HG03097 (cell line): ENCODE data around the gene RNF157.
"Not testable (repeated sequence)": the region's sequence is repeated elsewhere in the genome, so short reads cannot be mapped to it uniquely, and the experiment has no call there.

Experiments used
- ATAC-seq: cut with Tn5 transposase; IDR thresholded peaks from one replicate; pipeline ENCODE4 v1.9.1; 2021; ENCODE audit not compliant: unreplicated experiment, low FRiP score

Gene RNF157

DNA sequence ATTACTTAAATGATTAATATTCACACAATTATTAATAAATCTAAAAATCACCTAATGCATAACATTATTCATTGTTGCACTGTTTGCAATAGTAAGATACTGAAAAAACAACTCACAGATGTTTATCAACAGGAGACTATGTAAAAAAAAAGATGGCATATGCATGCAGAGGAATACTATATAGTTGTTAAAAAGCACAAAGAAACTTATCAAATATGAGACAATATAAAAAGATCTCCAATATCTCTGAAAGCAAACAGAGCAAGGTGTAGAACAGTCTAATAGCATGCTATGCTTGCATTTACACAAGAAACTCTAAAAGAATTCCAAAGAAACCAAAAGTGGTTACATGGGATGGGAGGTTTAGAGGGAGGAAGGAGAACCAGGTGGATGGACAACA lies 3.7 kb downstream of the RNF157 start:
- ATAC-seq, result no peak

GRCh38 chr17:76235883-76236282 lies 4.4 kb downstream of the RNF157 start:
- no peak for ATAC-seq

DNA sequence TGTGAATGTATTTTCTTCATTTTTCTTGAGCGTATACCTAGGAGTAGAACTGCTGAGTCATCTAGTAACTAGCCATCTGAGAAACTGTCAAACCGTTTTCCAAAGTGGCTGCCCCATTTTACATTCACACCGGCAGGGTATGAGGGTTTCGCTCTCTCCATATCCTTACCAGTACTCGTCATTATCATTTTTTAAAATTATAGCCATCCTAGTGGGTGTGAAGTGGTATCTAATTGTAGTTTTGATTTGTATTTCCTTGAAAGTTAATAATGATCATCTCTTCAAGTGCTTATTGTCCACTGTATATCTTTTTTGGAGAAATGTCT lies 6.0 kb downstream of the RNF157 start:
- ATAC-seq, result no peak

DNA sequence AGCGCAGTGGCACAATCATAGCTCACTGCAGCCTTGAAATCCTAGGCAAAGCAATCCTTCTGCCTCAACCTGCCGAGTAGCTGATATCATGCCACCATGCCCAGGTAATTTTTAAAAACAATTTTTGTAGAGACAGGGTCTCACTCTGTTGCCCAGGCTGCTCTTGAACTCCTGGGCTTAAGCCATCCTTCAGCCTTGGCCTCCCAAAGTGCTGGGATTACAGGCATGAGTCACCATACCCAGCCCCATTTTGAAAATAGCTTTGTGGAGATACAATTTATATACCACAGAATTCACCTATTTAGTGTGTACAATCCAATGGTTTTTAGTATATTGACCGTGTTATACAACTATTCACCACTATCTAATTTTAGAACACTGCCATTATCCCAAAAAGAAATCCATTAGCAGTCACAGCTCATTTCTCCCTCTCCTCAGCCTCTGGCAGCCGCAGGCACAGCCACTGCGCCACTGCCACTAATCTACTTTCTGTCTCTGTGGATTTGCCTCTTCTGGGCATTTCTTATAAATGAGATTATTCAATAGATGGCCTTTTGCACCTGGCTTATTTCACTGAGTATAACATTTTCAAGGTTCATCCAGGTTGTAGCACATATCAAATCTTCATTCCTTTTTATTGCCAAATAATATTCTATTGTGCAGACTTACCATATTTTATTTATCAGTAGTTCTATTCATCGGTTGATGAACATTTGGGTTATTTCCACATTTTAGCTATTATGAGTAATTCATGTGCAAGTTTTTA lies 6.5 kb downstream of the RNF157 start:
- ATAC-seq, result no peak

DNA sequence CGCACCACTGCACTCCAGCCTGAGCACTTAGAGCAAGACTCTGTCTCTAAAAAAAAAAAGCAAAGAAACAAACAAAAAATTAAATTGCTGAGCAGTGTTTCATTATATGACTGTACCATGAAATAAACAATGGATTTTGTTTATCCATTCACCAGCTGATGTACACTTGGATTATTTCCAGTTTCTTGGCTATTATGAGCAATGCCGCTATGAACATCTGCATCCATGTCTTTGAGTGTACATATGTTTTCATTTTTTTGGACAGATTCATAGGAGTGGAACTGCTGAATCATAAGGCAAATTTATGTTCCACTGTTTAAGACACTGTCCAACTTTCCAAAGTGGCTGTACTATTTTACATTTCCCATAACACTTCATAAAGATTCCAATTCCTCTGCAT lies 8.0 kb downstream of the RNF157 start:
- no peak for ATAC-seq

- ATAC-seq, result not testable (repeated sequence)
These were observed 13.5 kb downstream of the RNF157 start for GRCh38 chr17:76226749-76227148.

- not testable (repeated sequence) for ATAC-seq
These were observed 14.8 kb downstream of the RNF157 start for GRCh38 chr17:76225373-76226086.

GRCh38 chr17:76223802-76224201 lies 16.5 kb downstream of the RNF157 start:
- ATAC-seq, result no peak

DNA sequence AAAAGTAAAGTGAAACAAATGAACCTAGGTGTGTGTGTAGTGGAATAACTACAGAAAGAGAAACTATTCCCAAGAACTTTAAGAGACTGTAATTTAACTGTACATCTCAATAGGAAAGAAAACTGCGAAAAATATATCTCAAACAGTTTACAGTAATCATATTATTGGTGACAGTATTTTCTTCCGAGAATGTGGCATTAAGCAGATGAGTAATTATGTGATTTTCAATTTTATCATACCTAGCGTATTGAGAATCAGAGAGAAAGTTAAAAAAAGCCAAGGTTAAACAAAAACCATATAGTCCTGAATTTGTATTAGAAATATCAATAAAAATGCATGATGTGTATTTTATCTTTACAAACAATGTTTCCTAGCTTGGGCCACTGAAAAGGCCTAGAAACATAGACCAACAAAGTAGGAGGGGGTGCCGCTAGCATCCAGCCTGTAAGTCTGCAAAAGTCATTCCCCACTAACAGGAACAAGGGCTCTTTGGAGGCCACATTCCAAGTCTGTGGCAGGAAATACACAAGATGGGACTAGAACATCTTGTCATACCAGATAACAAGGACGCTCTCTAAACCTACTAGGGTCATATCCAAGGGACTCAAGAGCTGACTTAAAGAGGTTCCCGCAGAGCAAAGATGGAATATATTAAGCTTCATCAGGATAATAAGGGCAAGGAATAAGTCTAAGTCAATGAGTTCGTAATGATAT lies 20.5 kb downstream of the RNF157 start:
- no peak for ATAC-seq

GRCh38 chr17:76217081-76217480 lies 23.2 kb downstream of the RNF157 start:
- no peak for ATAC-seq

DNA sequence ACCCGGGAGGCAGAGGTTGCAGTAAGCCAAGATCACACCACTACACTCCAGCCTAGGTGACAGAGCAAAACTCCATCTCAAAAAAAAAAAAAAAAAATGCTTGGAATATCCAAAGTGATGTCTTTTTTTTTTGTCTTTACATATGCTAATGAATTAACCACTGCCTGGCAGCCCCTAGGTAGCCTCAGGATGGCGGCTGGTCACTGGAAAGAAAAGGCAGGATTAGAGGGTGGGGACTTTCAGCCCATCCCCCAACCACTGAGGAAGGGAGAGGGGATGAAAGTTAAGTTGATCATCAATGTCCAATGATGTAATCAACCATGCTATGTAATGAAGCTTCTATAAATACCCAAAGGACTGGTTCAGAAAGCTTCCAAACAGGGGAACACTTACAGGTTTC lies 26.8 kb downstream of the RNF157 start:
- ATAC-seq, result no peak

DNA sequence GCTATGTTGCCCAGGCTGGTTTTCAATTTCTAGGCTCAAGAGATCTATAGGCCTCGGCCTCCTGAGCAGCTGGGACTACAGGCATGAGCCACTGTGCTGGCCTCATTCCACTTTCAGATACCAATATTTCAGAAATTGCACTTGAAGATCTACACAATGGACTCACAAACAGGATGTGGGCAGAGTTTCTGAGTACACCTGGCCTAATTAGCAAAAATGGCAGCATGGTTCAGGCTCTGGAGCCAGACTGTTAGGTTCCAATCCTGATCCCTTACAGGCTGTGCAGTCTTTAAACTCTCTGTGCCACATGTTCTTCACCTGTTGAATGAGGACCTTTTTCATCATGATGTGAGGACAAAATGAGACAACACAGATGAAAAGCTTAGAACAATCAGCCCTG lies 32.2 kb downstream of the RNF157 start:
- no peak for ATAC-seq

GRCh38 chr17:76207275-76208059 lies 32.8 kb downstream of the RNF157 start:
- no peak for ATAC-seq

GRCh38 chr17:76205542-76206144 lies 34.6 kb downstream of the RNF157 start:
- not testable (repeated sequence) for ATAC-seq

- ATAC-seq, result no peak
These were observed 36.0 kb downstream of the RNF157 start for GRCh38 chr17:76204277-76204676.

DNA sequence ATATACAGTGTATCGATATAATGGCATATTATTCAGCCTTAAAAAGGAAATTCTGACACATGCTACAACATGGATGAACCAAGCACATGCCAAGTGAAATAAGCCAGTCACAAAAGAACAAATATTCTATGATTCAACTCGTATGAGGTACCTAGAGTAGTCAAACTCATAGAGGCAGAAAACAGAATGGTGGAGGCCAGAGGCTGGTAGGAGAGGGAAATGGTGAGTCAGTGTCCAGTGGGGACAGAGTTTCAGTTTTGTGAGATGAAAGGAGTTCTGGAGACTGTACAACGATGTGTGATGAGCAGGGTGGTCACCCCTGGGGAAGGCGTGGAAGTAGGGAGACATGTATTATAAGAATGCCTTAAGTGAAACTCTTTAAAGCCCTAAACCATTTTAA lies 39.9 kb downstream of the RNF157 start:
- ATAC-seq, result no peak

DNA sequence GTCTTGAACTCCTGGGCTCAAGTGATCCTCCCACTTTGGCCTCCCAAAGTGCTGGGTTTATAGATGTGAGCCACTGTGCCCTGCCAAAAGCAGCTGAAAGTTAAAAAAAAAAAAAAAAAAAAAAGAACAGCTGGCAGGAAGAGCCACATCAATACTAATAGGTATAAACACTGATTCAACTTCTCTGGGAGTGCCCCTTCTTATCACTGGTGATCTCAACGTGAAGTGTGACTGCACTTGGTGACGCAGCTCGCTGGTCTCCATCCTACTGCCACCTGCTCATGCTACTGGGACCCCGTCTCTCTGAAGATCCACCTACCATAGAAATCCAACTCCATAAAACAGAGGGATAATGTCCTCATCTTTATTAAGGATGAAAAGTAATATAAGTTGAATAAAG lies 40.8 kb downstream of the RNF157 start:
- ATAC-seq, result no peak

DNA sequence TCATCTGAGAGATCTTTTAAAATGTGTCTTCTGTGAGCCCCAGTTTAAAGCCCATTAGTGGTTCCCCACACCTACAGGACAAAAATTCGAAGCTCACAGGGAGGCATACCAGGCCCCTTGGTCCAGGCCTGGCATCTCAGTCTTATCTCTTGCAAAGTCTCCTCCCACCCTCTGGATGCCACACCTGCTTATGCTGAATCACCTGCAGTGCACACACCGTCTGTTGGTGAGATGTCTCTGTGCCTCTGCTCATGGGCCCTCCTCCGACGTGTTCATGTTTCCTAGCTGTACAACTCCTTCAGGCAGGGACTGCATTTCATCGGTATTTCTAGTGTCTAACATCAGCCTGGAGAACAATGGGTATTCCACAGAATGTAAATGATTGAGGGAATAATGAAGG lies 41.6 kb downstream of the RNF157 start:
- no peak for ATAC-seq

GRCh38 chr17:76197911-76198310 lies 42.4 kb downstream of the RNF157 start:
- ATAC-seq, result no peak

GRCh38 chr17:76196675-76197074 lies 43.6 kb downstream of the RNF157 start:
- ATAC-seq, result no peak
